ELF-1 (cell line): ENCODE data around the gene BMP7.
A peak's percentile ranks its signal among the peaks of the same experiment; 100 is the strongest.
"Not testable (repeated sequence)": the region's sequence is repeated elsewhere in the genome, so short reads cannot be mapped to it uniquely, and the experiment has no call there.

Experiments
- DNase-seq: peaks from one replicate; pipeline ENCODE4 v3.0.0-alpha.2; 2016; ENCODE audit warnings: low read depth, low spot score

BMP7 gene

GRCh38 chr20:57173041-57173440 lies 93.4 kb downstream of the BMP7 start:
- DNase-seq = no peak

DNA sequence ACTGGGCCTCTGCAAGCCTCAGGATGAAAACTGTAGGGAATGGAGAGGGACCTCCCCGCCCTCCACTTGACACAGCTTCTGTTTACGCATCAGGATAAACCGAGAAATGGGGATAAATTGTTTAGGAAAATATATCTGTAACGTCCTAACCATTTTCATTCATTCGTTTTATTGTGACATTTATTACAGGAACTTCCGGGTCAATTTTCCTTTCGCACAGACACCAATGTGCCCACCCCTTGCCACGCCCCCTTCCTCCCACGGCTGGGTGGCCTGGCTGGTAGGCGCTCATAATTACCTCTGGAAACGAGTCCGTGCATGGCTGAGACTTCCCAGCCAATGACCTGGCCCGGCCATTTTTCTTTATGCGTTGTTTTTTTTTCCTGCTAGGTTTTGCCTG lies 96.1 kb downstream of the BMP7 start:
- no peak for DNase-seq

- DNase-seq = no peak
Observed at GRCh38 chr20:57169162-57169561, 97.3 kb downstream of the BMP7 start.

DNA sequence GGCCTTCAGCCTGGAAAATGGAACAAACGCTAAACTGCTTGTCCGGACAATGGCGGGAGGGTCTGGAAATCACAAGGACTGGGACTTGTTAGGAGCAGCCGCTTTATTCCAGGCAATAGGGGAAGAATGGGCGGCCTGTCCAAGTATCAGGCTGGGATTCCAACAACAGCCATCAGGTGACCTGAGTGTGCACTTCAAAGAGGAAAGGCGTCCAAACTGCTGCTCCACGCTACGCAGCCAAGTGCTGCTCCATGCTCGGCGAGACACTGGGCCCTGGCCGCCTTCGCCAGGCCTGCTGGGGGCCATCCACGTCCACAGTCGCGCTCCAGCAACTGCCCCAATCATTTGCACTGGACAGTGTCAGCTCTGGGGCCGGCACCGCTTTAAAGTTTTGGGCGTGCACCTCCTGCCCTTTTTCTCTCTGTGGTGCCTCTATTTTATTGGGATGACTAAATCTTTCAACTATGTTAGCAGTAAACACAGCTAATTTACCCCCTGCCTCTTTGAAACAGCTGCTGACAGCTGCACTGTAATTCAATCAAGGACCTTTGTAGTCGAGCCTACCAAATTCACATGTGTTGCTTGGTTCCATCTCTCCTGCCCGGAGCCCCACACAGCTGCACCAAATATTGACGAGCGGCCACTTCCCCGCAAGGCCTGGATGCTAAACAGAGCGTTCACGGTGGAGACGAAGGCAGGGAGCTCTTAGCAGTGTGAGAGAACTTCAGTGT lies 98.3 kb downstream of the BMP7 start:
- peak; percentile 92 for DNase-seq

- peak; percentile 60 for DNase-seq
Observed at GRCh38 chr20:57167292-57167655, 99.2 kb downstream of the BMP7 start.

GRCh38 chr20:57166568-57167291 lies 99.7 kb downstream of the BMP7 start:
- DNase-seq = peak; percentile 50

GRCh38 chr20:57165427-57166004 lies 100.9 kb downstream of the BMP7 start:
- DNase-seq = no peak

GRCh38 chr20:57164872-57165271 lies 101.6 kb downstream of the BMP7 start:
- DNase-seq = no peak

- no peak for DNase-seq
Observed at GRCh38 chr20:57163041-57163440, 103.4 kb downstream of the BMP7 start.

DNA sequence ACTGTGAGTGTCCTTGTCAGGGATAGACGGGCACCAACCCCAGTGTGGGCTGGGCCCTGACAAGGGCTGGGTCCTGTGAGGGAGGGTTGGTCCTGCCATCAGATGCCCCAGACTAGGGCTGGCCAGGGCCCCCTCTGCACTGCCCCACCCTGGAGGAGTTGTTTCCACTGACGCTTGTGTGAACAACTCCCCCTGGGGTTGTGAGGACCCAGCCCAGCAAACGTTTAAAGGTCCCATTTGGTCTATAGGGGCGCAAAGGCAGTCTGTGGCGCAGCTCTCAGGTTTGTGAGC lies 104.1 kb downstream of the BMP7 start:
- no peak for DNase-seq

DNA sequence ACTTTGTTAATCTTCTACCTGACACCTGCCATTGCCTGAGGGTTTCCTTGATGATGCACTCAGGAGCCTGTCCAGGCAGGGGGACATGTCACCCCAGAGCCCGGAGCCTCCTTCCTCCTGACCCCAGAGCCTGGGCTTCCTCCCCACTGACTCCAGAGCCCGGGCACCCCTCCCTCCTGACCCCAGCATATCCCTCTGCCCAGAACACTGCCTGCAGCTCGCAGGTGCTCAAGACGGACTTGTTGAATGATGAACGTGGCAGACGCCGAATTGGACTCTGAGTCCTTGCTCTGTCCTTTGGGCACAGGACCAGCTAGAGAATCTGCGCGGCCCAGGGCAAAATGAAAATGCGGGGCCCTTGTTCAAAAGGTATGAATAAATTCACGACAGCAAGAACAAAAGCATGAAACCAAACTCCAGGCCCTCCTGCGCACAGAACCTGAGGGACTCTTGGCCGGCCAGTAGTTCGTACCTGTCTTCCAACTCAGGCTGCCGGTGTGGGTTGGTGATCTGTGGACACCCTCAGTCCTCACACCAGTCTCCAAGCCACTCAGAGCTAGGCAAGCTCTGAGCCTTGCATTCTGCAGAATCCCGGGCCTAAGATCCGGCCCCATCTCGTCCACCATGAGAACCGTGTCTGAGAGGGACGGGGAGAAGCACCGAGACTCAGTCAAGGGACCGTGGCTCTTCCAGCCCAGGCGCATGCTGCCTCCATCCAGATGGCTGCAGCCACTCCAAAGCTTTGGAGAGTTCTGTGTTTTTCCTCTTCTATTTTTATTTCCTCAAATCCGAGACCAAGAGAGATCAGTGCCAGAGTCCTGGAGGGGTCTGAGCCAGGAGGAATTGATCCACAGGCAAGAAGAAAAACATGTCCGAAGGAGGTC lies 104.7 kb downstream of the BMP7 start:
- DNase-seq = no peak

GRCh38 chr20:57160985-57161384 lies 105.5 kb downstream of the BMP7 start:
- no peak for DNase-seq

DNA sequence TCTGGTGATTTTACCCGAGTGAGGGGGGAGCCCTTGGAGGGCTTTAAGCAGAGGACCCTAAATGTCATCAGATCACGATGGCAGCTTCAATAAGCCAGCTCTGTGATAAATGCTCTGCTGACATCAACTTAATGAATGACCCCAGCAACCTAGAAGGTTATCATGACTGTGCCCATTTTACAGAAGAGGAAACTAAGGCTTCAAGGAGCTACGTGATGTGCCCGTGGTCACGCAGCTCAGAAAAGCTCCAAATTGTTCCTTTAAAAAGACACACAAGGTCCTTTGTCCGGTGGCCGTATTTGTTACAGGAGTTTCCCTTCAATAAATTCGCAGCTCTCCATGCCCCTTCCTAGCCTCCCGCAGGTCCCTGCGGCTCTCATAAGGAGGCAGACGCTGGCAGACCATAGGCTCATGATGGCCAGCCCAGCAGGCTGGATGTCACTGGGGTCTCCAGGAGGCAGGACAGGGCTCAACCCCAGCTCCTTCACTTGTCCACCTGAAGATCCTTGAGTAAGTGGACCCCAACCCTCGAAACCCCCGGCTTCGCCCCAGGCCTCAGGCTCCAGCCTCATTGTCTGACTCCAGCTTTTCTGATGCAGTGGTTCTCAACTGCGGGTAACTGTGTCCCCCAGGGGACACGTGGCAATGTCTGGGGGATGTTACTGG lies 106.4 kb downstream of the BMP7 start:
- no peak for DNase-seq

DNA sequence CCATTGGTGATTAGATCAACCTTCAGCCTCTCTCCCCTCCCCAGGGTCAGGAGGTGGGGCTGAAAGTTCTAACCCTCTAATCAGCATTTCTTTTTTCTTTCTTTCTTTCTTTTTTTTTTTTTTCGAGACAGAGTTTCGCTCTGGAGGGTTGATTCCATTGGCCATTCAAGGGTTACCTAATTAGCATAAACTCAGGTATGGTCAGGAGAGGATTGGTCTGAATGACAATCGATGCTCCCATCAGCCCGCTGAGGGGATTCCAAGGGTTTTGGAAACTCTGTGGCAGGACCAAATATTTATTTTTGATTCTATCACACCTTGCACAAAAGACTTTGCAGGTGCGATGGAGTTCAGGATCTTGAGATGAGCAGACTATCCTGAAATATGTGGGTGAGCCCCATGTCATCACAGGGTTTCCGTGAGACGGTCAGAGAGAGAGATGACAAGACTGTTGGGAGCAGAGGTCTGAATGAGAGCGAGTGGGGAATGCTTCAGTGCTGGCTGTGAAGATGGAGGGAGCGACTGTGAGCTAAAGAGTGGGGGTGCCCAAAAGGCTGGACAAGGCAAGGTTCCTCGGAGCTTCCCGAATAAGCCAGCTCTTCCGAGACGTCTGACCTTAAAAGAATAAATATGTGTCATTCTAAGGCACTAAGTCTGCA lies 107.1 kb downstream of the BMP7 start:
- DNase-seq = peak; percentile 39

DNA sequence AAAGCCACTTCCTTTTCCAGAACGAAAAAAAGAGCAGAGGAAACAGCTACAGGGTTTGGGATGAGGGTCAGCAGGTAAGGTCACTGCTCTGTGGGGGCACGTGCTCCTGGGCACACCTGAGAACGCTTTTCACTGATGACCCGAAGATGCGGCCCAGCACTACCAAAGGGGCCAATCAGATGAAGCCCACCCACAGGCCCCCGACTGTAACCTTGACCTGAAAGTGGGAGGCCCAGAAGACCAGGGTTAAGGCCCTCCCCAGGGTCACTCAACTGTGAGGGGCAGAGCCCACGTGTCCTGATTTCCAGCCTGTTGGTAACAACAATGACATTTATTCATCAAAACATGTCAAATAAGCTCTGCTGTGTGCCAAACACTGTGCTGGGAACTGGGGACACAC lies 108.0 kb downstream of the BMP7 start:
- no peak for DNase-seq

- not testable (repeated sequence) for DNase-seq
Observed at GRCh38 chr20:57157787-57158186, 108.7 kb downstream of the BMP7 start.

- no peak for DNase-seq
Observed at GRCh38 chr20:57157106-57157691, 109.2 kb downstream of the BMP7 start.

GRCh38 chr20:57156011-57156729 lies 110.3 kb downstream of the BMP7 start:
- DNase-seq = no peak

DNA sequence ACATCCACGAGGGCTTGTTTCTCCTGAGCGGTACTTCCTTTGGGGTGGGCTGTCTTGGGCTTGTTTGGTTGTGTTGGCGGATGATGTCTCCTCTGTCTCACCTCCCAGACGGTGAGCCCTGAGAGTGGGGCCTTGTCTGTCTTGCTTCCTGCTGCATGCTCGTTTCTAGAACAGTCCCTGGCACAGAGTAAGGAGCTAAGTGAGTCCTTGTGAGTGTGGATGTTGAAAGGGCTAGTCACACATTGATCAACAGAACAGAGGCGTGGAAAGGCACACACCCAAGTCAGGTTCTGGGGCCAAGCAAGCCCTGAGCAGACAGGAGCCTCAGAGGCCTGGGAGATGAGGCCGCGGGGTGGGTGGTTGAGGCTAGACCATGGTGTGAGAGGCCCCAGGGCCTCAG lies 111.0 kb downstream of the BMP7 start:
- no peak for DNase-seq
